ENCODE data around the gene OR56A5.
"Not testable (repeated sequence)": the region's sequence is repeated elsewhere in the genome, so short reads cannot be mapped to it uniquely, and the experiment has no call there.

OR56A5 gene, protein sequence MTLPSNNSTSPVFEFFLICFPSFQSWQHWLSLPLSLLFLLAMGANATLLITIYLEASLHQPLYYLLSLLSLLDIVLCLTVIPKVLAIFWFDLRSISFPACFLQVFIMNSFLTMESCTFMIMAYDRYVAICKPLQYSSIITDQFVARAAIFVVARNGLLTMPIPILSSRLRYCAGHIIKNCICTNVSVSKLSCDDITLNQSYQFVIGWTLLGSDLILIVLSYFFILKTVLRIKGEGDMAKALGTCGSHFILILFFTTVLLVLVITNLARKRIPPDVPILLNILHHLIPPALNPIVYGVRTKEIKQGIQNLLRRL

DNA sequence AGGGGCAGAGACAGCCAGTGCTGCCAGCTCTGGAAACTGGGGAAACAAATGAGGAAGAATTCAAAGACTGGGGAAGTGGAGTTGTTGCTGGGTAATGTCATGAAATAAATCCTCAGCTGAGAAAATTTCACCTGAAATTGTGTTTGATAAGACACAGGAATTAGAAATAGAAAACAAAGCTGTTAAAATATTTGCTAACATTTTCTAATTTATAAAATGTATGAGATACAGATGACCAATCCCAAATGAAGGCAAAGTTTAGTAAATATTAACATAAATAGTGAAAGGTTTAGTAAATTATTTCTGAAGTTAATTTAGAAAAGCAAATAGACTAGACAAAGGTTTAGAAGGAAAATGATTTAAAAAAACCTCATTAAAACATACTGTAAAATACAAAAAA lies at the start of gene OR56A5:
Gene OR56A5 (minus strand): TSS at position 101 of the 400 bp plus-strand sequence. CDS start 0 bp downstream, at position 101.
- DNase-seq, result no peak

DNA sequence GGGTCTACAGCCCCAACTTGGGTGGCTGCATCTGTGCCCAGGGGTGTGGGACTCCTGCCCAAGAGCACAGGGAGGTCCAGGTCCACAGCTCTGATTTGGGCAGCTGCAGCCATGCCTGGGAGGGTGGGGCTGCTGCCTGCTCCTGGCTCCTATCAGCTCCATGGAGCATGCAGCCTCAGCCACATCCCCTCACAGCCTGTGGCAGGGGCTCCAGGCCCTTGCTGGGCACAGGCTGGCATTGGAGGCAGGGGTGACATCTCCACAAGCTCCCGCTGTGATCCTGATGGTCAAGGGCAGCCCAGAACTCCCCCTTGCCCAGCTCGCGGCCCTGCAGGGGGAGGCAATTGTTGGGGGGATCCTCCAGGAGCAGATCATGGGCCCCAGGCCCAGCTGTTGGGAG lies 44.7 kb upstream of the OR56A5 start:
- no peak for DNase-seq

DNA sequence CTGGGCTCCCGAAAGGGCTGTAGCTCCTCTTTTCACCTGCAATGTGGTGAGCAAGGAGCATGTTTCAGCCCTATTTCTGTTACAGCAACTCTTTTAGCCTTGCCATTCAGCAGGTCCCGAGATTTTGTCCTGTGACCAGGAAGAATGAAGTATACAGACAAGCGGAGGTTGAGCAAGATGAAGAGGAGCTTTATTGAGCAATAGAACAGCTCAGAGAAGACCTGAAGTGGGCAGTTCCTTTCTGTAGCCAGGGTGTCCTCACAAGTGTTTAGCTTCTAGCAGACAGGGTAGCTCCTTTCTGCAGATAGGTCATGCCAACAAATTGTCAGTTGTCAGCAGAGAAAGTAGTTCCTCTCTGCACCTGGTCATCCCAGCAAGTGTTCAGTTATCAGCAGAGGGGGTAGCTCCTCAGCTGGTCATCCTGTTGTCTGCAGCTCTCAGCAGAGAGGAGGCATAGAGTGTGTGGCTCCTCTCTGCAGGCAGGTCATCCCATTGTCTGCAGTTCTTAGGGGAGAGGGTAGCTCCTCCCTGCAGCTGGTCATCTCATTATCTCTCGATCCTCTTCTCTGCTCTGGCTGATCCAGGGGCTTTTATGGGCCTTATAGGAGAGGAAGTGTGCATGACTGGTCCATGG lies 43.9 kb upstream of the OR56A5 start:
- no peak for DNase-seq

DNA sequence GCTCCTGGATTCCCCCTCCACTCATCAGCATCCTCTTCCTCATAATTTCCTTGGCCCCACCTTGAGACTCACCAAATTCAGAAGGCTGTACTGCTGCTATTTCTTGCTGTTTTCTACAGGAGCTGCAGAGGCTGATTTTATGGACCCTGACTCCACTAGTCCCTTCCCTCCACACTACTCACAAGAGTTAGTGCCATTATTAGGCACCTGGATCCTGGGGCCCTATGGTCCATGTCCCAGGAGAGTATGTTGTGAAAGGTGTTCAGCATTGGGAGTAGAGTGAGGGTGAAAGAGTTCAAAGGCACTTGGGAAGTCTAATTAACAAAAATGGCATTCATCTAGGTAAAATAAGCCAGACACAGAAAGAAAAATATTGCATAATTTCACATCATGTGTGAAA lies 38.6 kb upstream of the OR56A5 start, which contains the start of gene OR56A4:
Gene OR56A4 (minus strand): TSS at position 101 of the 400 bp plus-strand sequence. CDS start 3,954 bp downstream, outside the sequence.
- DNase-seq, result no peak

DNA sequence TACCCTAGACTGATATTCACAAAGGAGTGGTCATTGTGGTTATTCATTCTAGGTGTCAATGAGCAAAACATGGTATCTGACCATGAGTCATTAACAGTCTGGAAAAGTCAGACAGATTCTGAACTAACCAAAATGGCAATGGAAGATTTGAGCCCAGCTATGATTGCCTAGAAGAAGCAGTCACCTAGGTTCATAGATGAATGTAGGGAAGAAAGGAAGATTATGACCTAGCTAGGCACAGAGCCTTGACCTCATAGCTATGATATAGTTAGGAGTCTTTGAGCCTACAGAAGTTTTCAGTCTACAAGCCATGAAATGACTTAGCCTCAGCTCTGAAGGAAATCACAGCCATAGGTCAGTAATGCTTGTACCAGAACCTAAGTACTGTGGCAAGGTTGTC lies 38.1 kb upstream of the OR56A5 start:
- DNase-seq, result no peak

DNA sequence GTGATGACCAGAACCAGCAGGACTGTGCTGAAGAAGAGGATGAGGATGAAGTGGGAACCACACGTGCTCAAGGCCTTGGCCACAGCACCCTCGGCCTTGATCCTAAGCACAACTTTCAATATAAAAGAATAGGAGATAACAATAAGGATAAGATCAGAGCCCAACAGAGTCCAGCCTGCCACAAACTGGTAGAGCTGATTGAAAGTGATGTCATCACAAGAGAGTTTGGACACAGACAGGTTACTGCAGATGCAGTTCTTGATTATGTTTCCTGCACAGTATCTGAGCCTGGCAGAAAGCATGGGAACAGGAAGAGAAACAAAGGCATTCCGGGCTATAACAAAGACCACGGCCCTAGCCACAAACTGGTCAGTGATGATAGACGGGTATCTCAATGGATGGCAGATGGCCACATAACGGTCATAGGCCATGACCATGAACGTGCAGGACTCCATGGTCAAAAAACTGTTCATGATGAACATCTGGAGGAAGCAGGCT lies 34.0 kb upstream of the OR56A5 start:
- no peak for DNase-seq

DNA sequence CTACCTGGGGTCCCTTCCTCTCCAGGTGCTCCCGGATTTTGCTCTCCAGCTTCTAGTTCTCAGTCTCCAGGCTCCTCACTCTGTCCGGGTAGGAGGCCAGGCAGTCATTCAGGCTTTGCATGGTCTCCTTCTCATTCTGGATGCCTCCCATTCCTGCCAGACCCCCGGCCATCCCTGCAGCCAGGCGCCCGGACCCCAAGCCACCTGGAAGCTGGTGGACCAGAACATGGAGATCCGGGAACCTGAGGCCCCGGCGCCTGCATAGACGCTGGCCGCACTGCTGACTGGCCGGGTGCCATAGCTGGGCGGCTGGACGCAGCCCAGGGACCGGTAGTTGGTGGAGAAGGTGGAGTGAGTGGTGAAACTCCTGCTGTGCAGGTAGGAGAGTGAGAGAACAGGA lies 26.5 kb upstream of the OR56A5 start:
- DNase-seq, result no peak

DNA sequence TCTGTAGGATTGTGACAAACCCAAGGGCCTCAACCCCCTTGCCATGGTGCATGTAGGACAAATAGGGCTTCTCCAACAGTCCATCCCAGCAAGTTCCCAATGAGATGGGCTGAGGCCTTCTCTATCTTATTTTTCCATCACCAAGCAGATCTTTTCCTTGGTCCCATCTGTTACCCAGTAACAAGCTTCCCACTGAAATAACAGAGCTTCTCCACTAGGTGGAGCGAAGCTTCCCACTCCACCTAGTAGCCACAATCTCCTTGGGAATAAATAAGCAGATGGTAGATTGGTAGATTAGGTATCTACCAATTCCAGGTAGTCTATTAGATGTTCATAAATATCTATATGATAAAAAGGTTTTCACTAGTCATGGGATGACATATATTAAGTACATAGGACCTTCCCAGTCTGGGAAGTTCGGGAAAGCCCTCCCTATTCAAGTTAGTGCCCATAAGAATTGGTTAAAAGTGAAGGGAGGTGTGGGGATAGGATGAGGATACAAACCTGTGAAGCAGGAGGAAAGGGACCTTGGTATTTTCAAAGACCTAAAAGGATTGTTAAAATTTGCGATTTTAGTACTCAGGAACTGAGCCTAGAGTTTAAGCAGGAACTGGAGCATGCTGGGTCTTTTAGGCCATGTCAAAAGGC lies 24.4 kb upstream of the OR56A5 start:
- DNase-seq, result peak in 1 of 14 donors; percentile 23

DNA sequence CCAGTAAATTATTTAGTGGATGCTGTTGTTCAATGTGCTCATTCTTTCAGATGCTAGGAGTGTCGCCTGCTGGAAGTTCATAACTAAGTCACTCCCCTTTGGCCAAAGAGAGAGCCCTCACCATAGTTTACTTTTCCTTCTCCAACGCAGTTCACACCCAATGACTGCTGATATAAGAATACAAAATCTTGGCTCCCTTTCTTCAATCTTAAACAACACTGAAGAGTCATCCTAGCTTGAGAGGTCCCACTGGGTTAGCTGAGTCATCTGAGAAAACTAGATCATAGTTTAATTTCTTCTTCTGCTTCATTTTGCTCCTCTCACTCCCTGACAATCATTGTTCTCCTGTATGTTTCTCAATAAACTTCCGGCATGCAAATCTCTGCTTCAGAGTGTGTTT lies 23.9 kb upstream of the OR56A5 start:
- DNase-seq, result no peak

DNA sequence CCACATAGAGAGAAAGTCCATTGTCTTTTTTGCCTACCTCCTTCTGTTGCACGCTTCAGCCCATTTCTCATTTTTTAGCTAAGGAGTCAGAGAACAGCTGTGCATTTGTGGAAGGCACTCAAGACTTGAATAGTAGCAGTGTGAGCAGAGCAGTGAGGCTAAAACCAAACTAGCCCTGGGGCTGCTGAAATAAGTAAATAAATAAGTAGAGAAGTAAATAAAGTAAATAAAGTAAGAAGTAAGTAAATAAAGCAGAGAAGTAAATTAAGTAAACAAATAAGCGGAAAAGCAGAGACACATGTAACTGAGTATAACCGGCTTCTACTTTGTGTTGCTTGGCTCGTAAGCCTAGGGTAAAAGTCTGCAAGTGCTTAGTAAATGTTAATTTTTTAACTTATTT lies 20.9 kb upstream of the OR56A5 start:
- DNase-seq, result no peak

DNA sequence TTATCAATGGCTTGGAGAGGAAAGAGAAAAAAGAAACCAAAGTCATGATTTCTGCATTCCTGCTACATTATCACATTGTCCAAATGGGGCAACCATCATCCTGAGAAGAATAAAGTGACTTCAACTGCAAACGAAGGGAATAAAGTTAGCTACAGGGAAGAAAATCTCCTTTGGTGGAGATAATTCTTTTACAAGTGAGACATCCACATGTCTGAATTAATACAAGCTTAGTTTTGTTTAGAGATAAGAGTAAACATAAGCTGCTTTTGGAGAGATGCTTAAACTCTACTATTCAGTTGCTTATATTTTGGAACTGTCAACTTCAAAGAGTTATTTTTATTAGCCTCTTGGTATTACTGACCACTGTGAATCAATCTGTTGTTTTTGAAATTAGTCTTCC lies 18.6 kb upstream of the OR56A5 start, which contains the start of gene OR52L1:
Gene OR52L1 (minus strand): TSS at position 101 of the 400 bp plus-strand sequence. CDS start 55 bp downstream, at position 46.
- DNase-seq, result no peak

DNA sequence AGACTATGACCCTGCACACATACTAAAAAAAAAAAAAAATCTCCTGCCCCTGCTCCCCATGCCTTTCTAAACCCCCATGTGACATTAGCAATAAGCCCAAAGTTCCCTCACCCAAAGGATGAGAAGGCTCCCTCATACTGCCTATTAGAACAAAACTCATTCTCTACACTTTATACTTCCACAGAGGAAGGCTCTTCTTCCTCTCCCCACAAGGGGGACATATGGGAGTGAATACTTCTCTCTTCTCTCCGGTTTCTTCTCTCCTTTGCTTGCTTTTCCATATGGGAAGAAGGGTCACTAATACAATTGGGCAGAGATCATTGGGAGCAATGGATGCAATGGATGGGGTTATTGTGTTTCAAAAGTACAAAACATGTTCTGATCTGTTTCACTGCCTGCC lies 15.1 kb upstream of the OR56A5 start:
- DNase-seq, result no peak

DNA sequence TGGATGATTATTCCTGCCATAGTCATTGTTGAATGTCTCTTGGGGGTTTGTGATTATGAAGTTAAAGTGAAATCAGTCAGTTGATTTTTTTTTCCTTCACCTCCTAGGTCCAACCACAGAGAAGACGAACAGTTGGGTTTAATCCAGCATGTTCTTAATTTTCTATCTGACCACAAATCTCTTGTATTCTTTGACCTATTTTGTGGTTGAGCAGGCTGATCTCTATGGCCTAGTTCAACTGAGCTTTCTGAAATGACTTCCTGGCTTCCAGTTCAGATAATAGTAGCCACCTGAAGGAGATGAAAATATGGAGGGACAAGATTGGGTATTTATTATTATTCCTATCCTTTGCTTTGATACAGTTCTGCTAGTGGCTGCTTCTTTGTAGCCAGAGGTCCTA lies 5.2 kb upstream of the OR56A5 start:
- DNase-seq, result no peak

DNA sequence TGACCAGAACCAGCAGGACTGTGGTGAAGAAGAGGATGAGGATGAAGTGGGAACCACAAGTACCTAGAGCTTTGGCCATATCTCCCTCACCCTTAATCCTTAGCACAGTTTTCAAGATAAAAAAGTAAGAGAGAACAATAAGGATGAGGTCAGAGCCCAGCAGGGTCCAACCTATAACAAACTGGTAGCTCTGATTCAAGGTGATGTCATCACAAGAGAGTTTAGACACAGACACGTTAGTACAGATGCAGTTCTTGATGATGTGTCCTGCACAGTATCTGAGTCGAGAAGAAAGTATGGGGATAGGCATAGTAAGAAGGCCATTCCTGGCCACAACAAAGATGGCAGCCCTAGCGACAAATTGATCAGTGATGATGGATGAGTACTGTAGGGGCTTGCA lies 586 bp downstream of the OR56A5 start:
- no peak for DNase-seq

DNA sequence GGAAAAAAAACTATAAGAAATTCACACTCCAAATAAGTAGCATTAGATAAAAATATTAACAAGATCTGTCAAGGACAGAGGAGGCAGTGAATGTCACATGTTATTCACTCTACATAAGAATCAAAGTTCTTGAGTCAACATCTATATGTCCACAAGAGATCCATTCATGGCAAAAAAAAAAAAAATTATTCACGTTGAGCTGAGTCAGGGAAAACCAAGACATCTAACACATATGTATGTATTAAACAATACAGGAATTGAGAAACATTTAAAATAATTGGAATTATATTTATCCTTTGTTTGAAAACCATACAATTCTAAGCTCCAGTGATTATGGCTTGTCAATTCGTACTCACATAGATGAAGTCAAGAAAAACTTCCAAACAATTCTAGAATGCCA lies 1.3 kb downstream of the OR56A5 start:
- DNase-seq, result no peak

DNA sequence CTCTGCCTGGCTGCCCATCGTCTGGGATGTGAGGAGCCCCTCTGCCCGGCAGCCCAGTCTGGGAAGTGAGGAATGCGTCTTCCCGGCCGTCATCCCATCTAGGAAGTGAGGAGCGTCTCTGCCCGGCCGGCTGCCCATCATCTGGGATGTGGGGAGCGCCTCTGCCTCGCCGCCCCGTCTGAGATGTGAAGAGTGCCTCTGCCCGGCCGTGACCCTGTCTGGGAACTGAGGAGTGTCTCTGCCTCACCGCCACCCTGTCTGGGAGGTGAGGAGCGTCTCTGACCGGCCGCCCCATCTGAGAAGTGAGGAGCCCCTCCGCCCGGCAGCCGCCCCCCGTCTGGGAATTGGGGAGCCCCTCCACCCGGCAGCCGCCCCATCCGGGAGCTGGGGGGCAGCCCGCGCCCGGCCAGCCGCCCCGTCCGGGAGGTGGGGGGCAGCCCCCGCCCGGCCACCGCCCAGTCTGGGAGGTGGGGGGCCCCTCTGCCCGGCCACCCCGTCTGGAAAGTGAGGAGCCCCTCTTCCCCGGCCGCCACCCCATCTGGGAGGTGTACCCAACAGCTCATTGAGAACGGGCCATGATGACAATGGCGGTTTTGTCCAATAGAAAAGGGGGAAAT lies 7.5 kb downstream of the OR56A5 start:
- not testable (repeated sequence) for DNase-seq

DNA sequence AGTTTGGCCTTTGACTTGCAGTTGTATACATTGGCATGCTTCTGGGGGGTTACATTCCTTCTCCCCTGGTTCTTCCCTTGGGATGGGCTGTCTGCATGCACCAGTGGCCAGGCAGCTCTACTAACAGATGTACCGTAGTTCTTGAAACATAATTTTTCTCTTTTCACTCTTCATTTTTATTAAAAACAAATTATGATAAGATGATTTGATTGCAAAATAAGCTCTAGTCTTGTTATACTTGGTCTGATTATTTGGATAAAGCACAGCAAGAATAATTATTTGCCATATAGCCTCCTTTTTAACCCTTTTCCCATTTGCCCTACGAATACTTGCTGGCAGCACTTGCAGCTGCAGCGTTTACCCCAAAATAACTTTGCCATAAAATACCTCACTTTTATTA lies 12.7 kb downstream of the OR56A5 start:
- DNase-seq, result no peak

DNA sequence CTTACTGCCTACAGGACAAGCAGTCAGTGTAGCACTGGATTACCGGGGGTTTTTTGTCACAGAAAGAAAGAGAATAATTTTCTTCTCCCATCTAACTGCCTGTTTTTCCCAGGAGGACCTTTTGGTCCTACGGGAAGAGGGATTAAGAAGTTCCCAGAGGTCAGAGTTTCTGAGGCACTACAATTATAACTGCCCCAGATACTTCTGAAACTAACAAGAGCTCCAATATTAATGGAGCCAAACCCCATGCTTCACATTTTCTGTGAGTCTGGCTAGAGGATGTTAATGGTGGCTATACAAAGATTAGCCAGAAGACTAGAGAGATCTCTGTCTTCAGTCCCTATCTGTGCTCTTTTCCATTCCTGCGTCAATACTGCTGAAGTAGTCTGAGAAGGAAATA lies 26.3 kb downstream of the OR56A5 start, which contains the start of gene OR56A3:
Gene OR56A3 (plus strand): TSS at position 301 of the 400 bp plus-strand sequence. CDS start 5,096 bp downstream, outside the sequence.
- DNase-seq, result no peak

DNA sequence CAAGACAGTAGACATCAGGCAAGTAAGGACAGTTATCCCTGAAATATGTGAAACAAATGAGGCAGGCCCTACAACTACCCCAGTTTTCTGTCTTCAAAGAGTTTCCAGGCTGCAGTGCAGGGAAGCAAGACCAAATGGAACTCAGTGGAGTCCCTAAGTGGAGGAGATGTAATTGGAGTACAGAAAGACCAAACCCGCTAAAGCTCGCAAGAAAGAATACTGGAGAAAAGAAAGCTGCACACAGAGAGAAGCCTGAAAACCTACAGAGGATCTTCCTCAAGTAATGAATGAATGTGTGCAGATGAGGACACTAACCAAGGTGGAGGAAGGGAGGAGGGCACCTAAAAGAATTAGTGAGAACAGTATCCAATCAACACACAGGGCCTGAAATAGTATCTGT lies 27.5 kb downstream of the OR56A5 start:
- DNase-seq, result no peak

DNA sequence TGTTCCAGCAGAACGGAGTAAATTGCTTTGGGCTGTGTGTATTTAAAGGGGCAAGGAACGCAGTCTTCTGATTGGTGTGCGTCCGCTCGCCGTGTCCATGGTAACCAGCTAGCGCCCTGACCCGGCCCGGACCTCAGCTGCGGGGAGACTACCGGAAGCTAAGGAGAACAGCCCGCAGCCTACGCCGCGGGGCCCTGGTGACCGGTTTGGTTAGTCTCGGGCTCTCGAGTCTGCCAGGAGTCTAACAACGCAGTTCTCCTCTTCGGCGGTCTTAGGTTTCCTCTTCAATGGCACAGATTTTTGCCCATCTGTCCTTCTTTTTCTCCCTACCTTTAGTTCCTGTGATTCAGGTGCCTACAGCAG lies 29.7 kb downstream of the OR56A5 start:
- DNase-seq, result no peak

DNA sequence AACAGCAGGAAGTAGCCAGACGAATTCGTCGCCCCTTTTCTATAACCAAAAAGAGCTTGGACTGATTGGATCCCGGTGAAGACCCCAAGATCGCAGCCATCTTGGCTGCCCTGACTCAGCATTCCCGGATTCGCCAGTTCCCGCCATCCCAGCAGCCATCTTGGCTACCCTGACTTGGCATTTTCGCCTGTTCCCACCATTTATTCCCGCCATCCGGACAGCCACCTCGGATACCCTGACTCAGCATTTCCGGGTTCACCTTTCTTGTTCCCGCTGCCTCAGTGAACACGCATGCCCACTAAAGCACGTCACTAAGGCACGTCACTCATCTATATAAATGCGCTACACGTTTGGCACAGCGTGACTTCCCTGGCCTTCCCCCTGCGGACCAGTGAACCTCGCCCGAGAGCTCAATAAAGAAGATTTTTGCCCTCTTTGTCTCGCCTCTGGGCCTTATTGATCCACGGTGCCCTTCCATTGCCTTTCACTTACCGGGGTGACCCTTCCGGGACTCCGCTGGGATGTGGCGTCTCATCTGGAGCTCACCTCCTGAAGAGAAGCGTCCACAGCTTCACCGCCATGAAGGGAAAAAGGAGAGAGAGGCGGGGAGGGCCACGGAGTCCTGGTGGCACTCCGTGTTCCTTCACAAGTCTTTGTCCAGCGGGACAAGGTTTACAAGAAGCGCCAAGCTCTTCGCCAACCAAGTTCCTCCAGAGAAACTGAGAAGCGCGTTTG lies 30.3 kb downstream of the OR56A5 start:
- no peak for DNase-seq

DNA sequence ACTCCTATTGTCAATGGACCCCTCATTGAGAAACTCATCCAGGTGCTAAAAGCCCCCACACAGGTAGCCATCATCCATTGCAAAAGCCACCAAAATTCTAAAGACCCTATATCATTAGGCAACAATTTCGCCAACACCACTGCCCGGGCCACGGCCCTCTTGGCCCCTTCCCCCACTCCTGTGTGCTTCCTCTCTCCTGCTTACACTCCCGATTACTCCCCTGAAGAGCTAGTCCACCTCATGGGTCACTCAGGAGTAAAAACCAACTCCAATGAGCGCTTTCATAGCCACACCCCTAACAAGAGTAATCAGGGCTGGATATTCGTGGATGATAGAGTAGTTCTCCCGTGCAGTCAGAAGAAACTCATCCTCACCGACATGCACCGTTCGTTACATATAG lies 35.2 kb downstream of the OR56A5 start:
- DNase-seq, result no peak
